Measurements from ENCODE around the gene MAST4. TPM values are rescaled to one million over a fixed set of nuclear protein-coding genes. Genes with fewer than 3 reads are reported as not detected.

Gene MAST4
- total RNA-seq, 1 experiment from 2014 or later, result 1.5 TPM

DNA sequence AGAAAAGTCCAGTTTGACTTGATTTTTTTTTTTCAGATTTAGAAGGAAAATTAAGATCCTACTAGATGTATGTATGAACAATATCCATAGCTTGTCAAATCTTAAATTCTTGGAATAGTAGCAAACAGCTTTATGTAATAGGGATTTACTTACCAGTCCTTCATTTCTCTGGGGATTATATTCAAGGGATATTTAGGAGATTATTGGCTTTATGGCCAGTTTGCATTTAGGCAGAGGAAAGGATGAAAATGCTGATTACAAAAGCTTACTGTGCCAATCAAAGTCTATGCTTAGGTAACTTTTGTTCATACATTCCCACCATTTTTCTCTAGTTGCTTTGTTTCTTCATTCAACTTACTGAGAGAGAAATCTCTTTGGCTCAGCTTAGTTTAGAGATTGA, 47.9 kb downstream of the MAST4 start:
- no peak for DNase-seq (ENCODE audit: extremely low read depth, low read depth)

DNA sequence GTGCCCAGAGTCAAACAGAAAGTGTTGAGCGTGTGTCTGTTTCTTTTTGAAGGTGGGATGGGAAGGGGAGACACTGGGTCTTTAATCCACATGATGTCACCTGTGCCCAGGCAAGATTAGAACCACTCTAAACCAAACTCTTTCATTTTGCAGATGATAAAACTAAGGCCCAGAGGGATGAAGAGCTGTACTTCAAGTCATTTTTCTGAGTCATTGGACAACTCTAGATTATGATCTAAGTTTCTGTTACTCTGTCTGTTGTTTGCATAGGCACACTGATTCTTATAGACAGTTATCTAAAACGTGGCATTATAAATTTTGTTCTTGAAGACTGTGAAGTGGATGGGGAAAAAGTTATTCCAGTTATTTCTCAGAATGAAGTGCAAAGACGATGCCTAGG, 48.8 kb downstream of the MAST4 start:
- DNase-seq (ENCODE audit: extremely low read depth, low read depth), result no peak

DNA sequence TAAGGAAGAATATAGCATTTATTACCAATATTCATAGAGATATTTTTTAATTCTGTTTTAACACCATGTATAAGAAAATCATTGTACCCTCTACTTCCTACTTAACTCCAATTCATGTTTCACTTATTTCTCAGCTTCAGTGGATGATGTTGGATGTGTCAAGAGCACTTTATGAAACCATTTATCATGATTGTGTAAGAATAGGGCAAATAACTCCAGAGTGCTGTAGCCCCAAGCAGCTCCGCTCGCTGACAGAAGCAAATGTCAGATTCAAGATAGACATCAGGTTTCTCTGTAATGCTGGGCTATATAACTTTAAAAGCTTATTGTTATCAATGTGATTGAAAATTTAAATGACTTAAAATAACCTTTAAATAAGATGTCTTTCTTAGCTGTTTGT, 50.4 kb downstream of the MAST4 start:
- no peak for DNase-seq (ENCODE audit: extremely low read depth, low read depth)

DNA sequence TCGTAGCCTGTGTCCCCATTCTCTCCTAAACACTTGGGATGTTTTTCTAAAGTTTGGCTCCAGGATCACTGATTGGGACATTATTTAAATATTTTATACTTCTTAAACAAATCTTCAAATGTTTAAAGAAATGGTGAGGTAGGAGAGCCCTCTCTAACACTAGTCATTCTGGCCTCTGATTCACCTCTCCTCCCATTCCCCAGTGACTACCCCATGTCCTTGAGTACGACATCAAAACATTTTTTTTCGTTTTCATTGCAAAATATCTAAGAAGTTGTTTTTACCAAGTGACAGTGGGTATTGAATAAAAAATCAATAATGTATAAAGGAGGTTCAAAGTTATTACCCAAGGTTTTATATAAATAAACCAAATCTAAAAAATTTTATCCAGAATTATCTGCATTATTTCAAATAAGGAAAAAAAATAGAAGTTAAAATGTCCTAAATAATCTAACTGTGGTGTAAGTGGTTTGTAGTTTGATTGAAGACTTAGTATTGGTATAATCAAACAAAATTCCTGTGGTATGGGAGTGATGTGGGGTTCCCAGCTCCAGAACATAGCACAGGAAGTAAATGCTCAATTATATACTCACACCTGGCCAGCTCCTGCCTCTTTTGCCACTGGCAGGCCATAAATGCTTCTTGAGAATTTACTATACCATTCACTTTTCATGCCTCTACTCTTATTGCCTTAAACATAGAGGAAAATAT, 51.1 kb downstream of the MAST4 start:
- no peak for DNase-seq (ENCODE audit: extremely low read depth, low read depth)

DNA sequence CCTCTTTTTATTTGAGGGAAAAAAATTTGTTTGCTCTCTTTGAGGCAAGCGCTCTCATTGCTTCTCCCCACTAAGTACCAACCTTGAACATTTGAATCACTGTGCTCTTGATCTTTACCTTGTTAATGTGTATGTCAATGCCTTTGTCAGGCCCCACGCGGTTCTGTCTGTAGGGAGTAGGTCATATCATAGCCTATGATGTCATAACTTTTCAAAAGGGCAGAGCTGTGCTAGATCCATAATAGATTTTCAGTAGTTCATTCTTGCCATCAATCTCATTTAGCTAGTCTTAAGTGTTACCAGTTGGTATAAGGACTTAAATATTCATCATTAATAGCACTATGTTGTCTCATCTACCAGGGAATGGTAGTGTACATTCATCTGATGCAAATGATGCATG, 56.6 kb downstream of the MAST4 start:
- no peak for DNase-seq (ENCODE audit: extremely low read depth, low read depth)

DNA sequence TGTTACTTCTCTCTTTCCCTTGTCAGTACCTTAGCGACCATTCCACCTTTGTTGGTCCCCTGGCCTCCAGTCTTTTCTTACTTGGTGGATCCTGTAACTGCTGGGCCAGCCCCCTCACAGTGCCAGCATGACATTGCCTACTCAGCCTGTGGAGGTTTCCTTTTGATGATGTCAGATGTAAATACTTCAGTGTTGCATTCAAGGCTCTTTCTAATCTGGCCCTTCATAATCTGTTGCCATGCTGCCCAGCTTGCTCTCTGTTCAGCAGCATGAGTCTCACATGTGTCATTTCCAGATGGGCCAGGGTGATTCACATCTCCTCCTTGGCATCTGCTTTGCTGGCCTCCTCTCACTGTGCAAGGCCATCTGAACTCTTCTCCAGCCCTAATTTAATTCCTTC, 57.1 kb downstream of the MAST4 start:
- no peak for DNase-seq (ENCODE audit: extremely low read depth, low read depth)

DNA sequence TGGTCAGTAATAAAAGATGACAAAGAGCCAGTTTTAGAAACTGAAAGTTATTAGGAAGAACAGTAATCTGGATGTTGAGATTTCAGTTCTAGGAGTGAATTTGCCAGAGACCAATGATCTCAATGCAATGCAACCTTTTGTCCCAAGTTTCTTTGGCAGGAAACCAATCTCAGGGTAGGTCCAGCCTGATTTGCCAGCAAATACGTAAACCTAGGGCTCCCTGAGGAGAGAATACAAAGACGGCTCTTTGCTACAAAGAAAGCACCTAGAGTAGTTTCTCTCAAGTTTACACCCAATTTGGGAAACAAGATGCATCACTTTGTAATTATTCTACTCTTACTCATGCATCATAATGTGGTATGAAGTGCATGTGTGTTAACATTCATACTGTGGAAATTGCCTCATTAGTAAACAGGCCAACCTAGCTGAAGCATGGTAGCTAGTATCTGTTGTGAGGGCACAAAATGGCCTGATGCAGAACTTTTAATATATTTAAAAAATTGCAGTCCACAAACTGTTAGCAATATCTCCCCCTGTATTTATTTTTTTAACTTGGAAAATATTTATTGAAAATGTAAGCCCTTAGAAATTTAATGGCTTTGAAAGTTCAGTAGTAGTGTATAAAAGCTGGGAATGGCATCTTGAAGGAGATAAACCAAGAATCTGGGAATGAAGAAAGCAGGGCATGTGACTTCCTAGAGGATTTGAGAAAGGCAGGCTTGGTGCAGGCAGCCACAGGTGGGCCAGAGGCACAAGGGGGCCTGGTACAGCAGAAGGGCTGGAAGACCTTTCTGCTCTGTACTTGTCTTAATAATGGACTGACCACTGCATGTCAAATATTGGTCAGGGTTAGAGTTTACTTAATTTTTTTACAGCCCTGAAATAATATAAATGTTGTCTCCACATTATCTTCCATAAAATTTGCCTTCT, 59.5 kb downstream of the MAST4 start:
- DNase-seq (ENCODE audit: extremely low read depth, low read depth), result no peak

DNA sequence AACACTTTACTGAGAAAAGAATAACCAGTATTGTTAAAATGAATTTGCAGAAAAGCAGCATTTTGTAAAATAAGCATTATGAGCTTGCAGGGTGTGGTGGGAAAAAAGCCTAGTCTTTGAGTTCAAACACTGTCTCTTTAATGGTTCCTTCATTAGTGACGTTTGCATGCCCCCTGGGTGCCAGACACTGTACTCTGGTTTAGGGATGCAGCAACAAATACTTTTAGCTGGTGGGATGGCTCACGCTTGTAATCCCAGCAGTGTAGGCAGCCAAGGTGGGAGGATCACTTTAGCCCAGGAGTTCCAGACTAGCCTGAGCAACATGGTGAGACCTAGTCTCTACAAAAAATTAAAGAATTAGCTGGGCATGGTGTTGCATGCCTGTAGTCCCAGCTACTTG, 62.3 kb downstream of the MAST4 start:
- DNase-seq (ENCODE audit: extremely low read depth, low read depth), result no peak

DNA sequence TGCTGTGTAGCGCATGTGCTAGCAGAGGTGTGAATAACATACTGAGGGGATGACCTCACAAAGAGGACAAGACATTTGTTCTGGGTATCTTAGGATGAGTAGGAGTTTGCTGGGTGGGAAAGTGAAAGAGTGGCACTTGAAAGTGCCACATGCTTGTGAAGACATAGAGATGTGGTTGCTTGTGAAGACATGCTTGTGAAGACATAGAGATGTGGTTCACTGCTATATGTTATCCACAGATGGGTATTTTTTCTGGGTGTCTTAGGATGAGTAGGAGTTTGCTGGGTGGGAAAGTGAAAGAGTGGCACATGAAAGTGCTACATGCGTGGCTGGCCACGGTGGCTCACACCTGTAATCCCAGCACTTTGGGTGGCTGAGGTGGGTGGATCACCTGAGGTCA, 63.6 kb downstream of the MAST4 start:
- DNase-seq (ENCODE audit: extremely low read depth, low read depth), result no peak

DNA sequence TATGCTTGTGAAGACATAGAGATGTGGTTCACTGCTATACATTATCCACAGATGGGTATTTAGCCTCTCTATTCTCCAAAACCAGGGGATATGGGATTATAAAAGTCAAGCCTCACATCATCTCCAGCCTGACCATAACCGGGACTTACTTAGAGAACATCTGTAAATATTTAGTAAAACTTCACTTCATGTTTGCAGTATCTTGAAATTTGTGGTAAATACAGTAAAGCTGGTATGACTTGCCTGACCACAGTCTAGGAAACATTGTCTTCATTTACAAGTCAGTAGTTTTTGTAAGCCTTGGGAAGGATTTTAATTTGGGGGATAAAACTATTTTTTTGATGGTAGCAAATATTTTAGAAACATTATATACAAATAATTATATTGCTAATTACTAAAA, 64.2 kb downstream of the MAST4 start:
- DNase-seq (ENCODE audit: extremely low read depth, low read depth), result no peak

DNA sequence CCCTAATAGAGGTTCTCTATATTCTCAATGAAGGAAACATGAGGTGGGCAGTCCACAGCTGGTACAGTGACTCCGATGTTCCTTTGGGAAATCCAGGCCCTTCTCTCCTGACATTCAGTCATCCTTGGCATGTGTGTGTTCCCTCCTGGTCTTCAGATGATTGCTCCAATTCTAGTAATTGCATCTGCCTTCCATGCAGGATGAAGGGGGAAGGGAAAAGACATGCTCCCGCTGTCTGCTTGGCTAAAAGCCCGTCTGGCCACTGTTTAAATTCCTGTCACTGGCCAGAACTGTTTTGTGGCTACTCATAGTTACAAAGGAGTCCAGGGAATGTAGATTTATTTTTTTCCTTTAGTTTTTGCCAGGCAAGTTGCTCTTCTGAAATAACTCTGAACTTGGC, 65.0 kb downstream of the MAST4 start:
- no peak for DNase-seq (ENCODE audit: extremely low read depth, low read depth)

DNA sequence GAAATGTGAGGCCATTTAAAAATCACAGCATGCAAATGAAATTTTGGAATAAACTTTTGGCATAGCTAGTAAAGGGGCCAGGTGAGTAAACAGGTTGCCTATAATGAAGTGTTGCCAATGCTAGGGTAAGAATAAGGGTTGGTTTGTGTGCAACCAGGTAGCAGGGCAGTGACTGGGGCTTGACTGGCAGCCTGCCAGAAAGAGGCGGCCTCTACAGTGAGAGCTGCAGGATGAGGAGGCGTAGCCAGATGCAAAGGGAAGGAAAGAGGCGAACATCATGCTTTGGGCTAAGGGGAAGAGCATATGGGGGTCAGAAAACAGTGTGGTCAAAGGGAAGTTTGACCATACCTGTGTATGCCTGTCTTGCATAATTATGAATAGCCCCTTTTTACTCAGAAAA, 70.6 kb downstream of the MAST4 start:
- no peak for DNase-seq (ENCODE audit: extremely low read depth, low read depth)

DNA sequence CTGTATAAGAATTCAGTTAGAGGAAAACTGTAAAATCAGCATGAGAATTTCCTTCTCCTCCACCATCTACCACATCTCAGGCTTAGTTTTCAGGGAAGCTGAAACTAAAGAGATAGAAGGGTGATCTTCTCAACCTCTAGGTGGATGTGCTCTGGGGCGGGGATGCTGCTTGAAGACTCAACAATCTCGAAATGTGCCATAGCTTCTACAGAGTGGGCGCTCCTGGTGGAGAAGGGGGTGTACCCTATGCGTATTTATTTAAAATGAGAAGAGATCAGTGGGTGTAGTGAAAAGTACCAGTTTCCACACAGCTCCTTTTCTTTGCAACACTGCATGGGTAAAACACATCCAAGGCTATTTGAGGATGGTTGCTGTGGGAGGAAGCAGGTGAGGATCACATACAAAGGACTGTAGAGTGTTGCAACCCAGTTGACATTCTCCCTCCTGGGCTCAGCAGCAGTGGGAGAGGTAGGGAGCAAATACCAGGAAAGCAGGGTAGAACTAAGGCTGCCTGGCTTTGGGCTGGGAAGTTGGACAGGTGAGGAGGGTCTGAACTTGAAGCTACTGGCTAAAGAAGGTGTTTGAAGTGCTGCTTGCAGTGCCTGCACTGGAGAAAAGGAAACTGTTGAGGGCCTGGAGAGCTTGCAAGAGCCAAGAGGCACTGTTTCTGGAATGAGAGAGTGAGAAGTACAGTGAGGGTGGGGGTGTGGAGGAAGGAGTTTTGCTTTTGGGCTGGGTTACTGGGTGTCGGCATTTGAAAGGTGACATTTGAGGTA, 73.1 kb downstream of the MAST4 start:
- no peak for DNase-seq (ENCODE audit: extremely low read depth, low read depth)

DNA sequence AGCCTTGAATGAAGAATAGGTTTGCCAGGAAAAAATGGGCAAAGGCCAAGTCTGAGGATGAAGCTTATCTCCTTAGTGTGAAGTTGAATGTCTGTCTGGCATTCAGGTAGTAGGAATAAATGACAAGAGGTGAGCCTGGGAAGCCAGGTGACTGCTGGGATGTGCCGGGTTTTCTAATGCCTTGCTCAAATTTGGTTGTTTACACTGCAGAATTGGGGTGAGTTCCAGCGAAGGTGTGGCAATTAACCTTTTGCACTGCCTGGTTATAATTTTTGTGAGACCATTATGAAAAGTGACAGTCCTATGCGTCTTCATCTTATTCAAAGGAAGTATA, 73.6 kb downstream of the MAST4 start:
- DNase-seq (ENCODE audit: extremely low read depth, low read depth), result no peak

DNA sequence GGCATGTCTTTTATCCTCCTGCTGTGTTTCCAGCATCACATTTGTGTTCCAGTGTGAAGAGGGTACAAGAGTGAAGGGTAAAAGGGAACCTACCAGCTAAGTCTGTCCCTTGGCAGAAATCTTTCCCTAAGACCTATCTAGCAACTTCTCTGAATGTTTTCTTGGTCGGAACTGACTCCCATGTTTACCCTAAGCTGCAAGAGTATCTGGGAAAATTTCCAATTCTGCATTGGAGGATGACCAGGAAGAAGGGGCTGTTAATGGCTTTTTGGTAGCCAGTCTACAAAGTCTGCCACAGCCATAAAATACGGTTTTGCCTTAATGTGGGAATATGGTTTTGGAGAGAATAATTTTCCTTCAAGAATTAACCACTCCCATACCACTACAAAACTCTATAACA, 75.1 kb downstream of the MAST4 start:
- no peak for DNase-seq (ENCODE audit: extremely low read depth, low read depth)

DNA sequence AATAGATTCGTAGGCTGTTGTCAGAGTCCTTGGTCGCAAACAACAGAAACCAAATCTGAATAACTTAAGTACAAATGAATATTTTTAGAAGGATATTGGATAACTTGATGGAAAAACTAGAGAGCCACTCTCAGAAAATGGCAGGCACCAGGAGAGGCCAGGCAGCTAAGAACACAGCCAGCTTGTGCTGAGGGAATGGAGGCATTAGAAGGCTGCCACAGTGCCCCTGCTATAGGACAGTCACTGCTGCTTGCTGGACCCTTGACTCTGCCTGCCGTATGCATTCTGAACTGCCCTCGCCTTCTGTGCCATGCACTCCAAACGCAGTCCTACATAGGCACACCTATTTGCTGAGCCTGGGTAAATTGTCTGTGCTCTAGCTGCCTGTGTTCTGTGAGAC, 78.6 kb downstream of the MAST4 start:
- DNase-seq (ENCODE audit: extremely low read depth, low read depth), result no peak

DNA sequence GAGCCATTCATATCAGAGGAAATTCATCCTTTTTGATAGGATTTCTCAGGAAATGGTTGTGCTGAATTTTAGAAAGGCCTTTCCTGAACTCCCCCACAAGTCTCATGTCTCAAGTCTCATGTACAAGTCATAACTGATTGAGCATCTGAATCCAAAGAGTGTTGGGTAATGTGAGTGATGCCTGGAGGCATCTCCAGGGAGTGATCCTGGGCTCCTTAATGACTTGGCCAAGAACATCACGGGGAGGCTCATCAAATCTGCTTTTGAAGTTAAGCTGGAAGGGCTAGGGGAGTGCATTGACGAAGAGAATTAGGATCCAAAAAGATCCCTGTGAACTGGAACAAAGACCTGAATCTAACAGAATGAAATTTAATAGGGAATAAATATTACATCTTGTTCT, 79.2 kb downstream of the MAST4 start:
- DNase-seq (ENCODE audit: extremely low read depth, low read depth), result no peak

DNA sequence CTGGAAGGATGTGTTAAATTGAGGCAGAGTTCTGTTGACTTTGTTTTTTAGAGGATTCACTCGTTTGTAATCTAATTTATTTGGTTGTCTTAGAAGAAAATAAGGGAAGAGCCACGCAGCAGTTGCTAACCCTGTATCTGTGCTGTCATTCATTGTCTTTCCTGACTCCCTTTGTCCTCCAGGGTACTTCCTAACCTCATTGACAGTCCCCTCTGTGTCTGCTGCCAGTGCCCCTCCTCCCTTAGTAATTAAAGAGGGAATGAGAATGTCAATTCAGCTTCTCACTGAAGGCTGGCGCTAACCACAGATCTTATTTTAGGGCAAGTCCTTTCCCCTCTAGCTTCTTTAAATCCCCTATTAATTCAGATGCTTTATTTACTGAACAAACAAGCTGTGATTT, 84.0 kb downstream of the MAST4 start:
- no peak for DNase-seq (ENCODE audit: extremely low read depth, low read depth)

DNA sequence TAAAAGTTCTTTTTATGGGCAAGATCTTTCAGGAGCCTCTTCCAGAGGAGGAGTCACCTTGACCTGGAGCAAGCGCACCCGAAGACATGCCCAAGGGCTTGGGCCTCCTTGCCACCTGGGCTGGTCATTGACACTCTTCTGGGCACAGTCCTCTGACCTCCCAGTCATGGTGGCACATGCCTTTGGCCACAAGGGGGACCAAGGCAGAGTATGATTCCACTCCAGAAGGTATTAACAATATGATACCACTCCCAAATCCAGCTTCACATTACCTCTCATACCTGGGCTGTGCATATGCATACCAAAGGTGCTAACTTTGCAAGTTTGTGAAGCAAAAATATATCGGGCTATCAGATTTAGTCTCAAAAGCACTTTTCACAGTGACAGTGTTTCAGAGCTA, 84.6 kb downstream of the MAST4 start:
- DNase-seq (ENCODE audit: extremely low read depth, low read depth), result no peak

DNA sequence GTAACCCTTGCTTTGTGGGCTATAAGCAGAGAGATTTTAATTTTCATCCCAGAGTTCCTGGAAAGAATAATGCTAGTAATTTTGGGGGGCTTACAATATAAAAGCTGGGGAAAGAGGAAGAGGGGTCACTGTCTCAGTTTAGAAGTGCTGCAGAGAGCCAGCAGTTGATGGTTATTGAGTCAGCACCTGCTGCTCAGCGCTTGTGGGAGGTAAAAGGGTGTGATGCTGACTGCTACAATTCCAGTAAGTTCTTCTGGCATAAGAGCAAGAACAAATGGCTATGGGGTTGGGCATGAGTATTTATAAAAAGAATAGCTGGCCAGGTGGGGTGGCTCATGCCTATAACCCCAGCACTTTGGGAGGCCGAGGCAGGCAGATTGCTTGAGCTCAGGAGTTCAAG, 88.5 kb downstream of the MAST4 start:
- no peak for DNase-seq (ENCODE audit: extremely low read depth, low read depth)

DNA sequence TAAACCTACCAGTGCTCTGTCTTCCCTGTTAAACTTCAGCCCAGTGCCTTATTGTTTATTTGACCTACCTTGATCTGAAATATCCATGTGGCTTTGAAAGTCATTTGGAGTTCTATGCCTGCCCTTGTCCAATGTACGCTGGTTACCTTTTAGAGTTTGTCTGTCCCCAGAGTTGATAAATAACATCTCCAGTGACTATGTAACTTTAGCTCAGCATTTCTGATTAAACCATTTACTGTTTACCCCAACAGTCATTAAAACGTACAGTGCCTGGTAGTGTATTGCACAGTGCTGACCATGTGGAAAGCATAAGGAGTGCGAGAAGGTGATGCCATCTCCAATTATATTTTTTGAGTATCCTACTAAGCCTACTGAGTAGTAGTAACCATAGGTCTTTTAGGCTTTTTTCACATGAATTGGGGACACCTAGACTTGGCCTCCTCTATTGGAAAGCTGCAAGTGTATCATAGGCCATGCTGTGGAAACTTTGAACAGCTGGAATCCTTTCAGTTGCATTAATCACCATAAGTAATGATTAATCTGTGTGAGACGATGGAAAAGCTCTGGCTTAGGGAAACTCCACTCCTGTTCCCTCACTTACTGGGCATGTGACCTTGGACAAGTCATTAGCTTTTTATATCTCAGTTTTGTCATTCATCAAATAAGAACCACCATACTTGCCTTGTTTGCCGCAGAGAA, 93.5 kb downstream of the MAST4 start:
- no peak for DNase-seq (ENCODE audit: extremely low read depth, low read depth)
